Suprapubic skin (tissue), 4 donors: ENCODE data around the gene UCK1. TPM values are rescaled to one million over a fixed set of nuclear protein-coding genes. Genes with fewer than 3 reads are reported as not detected.
A peak's percentile ranks its signal among the peaks of the same experiment; 100 is the strongest.

Source experiments
- DNase-seq, 2 donors: peaks; one replicate each; pipeline ENCODE4 v3.0.0-alpha.2; 2019; ENCODE audit warnings: low spot score in 2 of 2
- H3K27ac ChIP-seq: fragments of 200-600 bp; sonication (generic); one replicate; pipeline ENCODE4 v1.5.1; 2019
- H3K27me3 ChIP-seq: fragments of 200-600 bp; sonication (generic); one replicate; pipeline ENCODE4 v1.5.1; 2019
- H3K36me3 ChIP-seq: fragments of 200-600 bp; sonication (generic); one replicate; pipeline ENCODE4 v1.5.1; 2019
- H3K4me1 ChIP-seq: fragments of 200-600 bp; sonication (generic); one replicate; pipeline ENCODE4 v1.5.1; 2019
- H3K4me3 ChIP-seq: fragments of 200-600 bp; sonication (generic); one replicate; pipeline ENCODE4 v1.5.1; 2019; ENCODE audit warnings: mild to moderate bottlenecking
- H3K9me3 ChIP-seq: fragments of 200-600 bp; sonication (generic); one replicate; pipeline ENCODE4 v1.5.1; 2019
- EP300 ChIP-seq: sonication (generic); formaldehyde crosslinking; IDR thresholded peaks from one replicate; pipeline ENCODE4 v1.6.1; 2017; ENCODE audit warnings: antibody characterized with exemption
- POLR2A ChIP-seq, 2 donors: fragments of 450-650 bp; IDR thresholded peaks; one replicate each; pipeline ENCODE4 v1.6.1; 2017; ENCODE audit warnings: antibody characterized with exemption in 2 of 2, mild to moderate bottlenecking in 2 of 2, moderate library complexity in 2 of 2
- POLR2AphosphoS5 ChIP-seq, 3 donors: sonication (generic); formaldehyde crosslinking; IDR thresholded peaks; one replicate each; pipeline ENCODE4 v1.6.1; 2017; ENCODE audit warnings: antibody characterized with exemption in 3 of 3
- WGBS: methylation state at CpG from one replicate; pipeline ENCODE4 v1.1.5; 2018; 5-methylcytosine and 5-hydroxymethylcytosine counted together
- total RNA-seq, 4 donors: library from RNA; depleted of rRNA; stranded (reverse); fragments of >200 nt; gene quantifications; one replicate each; pipeline ENCODE4 v1.1.0, GENCODE V29; 2016
- TF ChIP-seq, protein P1 (sequence below), 2 donors: fragments of 200-600 bp in 1 of 2; fragments of 450-650 bp in 1 of 2; sonication (generic) in 1 of 2; IDR thresholded peaks; one replicate each; pipeline ENCODE4 v1.5.1; 2016 to 2019; ENCODE audit warnings: antibody characterized with exemption in 2 of 2, mild to moderate bottlenecking in 1 of 2, moderate library complexity in 1 of 2

UCK1 gene
- total RNA-seq, 4 donors from 2014 or later: 20.0 to 28.0 (median 26.6) TPM

- Histone ChIP-seq H3K4me1 (peaks cover 40% of the 10 kb centered on the region), H3K27ac (no peak overlapping the region), H3K4me3 (no peak overlapping the region), H3K27me3 (no peaks in the 10 kb centered on the region), H3K36me3 (peaks cover 100% of the 10 kb centered on the region), H3K9me3 (no peaks in the 10 kb centered on the region)
- no peak for DNase-seq
- 55% methylated on average over 3 of the region's 9 CpGs for WGBS
- TF ChIP-seq, protein P1, sequence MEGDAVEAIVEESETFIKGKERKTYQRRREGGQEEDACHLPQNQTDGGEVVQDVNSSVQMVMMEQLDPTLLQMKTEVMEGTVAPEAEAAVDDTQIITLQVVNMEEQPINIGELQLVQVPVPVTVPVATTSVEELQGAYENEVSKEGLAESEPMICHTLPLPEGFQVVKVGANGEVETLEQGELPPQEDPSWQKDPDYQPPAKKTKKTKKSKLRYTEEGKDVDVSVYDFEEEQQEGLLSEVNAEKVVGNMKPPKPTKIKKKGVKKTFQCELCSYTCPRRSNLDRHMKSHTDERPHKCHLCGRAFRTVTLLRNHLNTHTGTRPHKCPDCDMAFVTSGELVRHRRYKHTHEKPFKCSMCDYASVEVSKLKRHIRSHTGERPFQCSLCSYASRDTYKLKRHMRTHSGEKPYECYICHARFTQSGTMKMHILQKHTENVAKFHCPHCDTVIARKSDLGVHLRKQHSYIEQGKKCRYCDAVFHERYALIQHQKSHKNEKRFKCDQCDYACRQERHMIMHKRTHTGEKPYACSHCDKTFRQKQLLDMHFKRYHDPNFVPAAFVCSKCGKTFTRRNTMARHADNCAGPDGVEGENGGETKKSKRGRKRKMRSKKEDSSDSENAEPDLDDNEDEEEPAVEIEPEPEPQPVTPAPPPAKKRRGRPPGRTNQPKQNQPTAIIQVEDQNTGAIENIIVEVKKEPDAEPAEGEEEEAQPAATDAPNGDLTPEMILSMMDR (IDR thresholded peaks at IDR 0.05): no peak
- TF ChIP-seq POLR2A (IDR thresholded peaks at IDR 0.05): no peak
Observed at GRCh38 chr9:131487001-131487400, 44.1 kb downstream of the UCK1 start.

DNA sequence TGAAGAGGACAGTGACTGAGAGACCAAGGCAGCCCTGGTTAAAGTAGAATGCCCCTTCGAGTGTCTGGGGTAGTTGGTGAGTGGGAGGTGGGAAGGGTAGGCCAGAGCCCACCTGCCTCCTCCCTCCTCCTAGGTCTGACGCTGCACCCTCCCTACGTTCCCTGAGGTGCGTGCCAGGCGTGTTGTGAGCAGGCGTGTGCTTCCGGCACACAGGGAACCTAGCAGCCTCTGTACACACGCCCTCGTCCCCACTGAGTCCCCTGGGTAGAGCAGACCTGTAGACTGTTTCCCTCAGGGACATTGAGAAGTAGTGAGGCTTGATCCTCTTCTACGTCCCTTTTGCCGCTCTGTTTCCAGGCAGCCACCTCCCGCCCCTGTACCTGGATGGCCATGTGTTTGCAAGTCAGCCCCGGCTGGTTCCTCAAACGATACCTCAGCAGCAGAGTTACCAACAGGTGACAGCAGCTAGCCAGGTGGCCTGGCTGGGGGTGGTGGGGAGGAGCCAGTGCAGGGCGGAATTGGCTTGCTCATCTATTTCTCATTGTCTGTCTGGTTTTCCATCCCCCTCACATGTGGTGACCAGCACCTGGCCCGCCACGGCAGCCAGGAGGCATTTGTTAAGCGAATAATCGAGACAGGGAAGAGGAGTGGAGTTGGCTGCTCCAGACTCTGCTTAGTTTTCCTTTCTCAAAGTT lies 45.2 kb downstream of the UCK1 start:
- Histone ChIP-seq H3K36me3 (peaks cover 97% of the 10 kb centered on the region), H3K27ac (peak overlapping the region; percentile 28), H3K4me3 (no peak overlapping the region), H3K4me1 (peaks cover 48% of the 10 kb centered on the region), H3K27me3 (no peaks in the 10 kb centered on the region), H3K9me3 (no peaks in the 10 kb centered on the region)
- peak in 1 of 2 donors; percentile 60 for DNase-seq
- 76% methylated on average over 19 of the region's 19 CpGs for WGBS
- no peak for TF ChIP-seq EP300
- no peak for TF ChIP-seq POLR2AphosphoS5 (IDR thresholded peaks at IDR 0.05)
- TF ChIP-seq, protein P1 (IDR thresholded peaks at IDR 0.05): no peak
- TF ChIP-seq POLR2A (IDR thresholded peaks at IDR 0.05): no peak

DNA sequence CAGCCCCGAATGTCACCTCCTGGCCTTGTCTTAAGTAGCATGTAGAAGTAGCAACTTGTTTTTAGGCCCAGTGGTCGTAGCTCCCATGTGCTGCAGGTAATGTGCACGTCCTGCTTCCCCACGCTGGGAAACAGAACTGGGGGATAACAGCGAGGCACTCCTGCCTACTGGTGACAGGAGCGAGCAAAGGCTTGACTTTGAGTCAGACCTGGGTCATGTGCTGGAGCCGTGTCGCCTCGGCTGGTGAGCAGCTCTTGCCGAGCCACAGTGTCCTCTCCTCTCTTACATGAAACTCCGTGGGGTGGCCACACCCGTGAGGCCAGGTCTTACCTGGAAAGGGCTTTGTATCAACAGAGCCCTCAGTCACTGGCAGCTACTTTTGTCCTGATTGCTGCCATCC lies 45.9 kb downstream of the UCK1 start:
- WGBS: 89% methylated on average over 11 of the region's 12 CpGs
- Histone ChIP-seq H3K9me3 (no peaks in the 10 kb centered on the region), H3K27me3 (no peaks in the 10 kb centered on the region), H3K36me3 (peaks cover 97% of the 10 kb centered on the region), H3K4me1 (peaks cover 55% of the 10 kb centered on the region), H3K4me3 (no peak overlapping the region), H3K27ac (peak overlapping the region; percentile 28)
- DNase-seq: no peak
- TF ChIP-seq, protein P1 (IDR thresholded peaks at IDR 0.05): no peak
- TF ChIP-seq POLR2A (IDR thresholded peaks at IDR 0.05) (no peak), EP300 (no peak), POLR2AphosphoS5 (IDR thresholded peaks at IDR 0.05) (no peak)

DNA sequence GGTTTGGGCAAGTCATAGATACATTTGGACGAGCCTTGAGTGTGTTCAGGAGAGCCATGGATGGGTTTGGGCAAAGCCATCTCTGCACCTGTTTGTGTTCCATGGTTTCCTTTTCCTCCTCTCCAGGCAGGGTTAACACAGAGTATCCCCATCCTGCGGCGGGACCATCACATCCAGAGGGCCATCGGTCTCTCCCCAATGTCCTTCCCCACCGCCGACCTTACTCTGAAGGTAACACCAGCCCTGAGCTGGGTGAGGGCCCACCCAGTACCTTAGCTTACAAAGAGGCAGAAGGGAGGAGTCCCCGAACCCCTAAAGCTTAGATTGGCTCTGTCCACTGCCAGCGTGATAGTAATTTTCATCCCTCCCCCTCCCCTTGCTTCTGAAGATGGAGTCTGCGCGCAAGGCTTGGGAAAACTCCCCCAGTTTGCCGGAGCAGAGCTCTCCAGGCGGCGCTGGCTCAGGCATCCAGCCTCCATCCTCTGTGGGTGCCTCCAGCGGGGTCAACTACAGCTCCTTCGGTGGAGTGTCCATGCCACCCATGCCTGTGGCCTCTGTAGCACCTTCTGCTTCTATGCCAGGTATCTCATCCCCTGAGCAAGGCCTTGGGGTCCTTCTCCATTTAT lies 46.4 kb downstream of the UCK1 start:
- H3K9me3 ChIP-seq: no peaks in the 10 kb centered on the region
- no peak for TF ChIP-seq POLR2A (IDR thresholded peaks at IDR 0.05)
- no peak for TF ChIP-seq POLR2AphosphoS5 (IDR thresholded peaks at IDR 0.05)
- TF ChIP-seq, protein P1 (IDR thresholded peaks at IDR 0.05): no peak
- TF ChIP-seq EP300: no peak
- no peaks in the 10 kb centered on the region for H3K27me3 ChIP-seq
- no peak overlapping the region for H3K27ac ChIP-seq
- H3K4me1 ChIP-seq: peaks cover 60% of the 10 kb centered on the region
- peak in 1 of 2 donors; percentile 61 for DNase-seq
- 93% methylated on average over 15 of the region's 15 CpGs for WGBS
- no peak overlapping the region for H3K4me3 ChIP-seq
- peaks cover 96% of the 10 kb centered on the region for H3K36me3 ChIP-seq

- peaks cover 60% of the 10 kb centered on the region for H3K4me1 ChIP-seq
- peaks cover 96% of the 10 kb centered on the region for H3K36me3 ChIP-seq
- H3K9me3 ChIP-seq: no peaks in the 10 kb centered on the region
- H3K4me3 ChIP-seq: no peak overlapping the region
- no peaks in the 10 kb centered on the region for H3K27me3 ChIP-seq
- H3K27ac ChIP-seq: peak overlapping the region; percentile 77
- TF ChIP-seq, protein P1 (IDR thresholded peaks at IDR 0.05): no peak
- no peak for TF ChIP-seq EP300
- no peak for TF ChIP-seq POLR2AphosphoS5 (IDR thresholded peaks at IDR 0.05)
- TF ChIP-seq POLR2A (IDR thresholded peaks at IDR 0.05): no peak
- no peak for DNase-seq
- 98% methylated on average over 6 of the region's 7 CpGs for WGBS
Observed at GRCh38 chr9:131484051-131484445, 47.0 kb downstream of the UCK1 start.
